HepG2 (cell line): ENCODE data around the gene LANCL2. TPM values are rescaled to one million over a fixed set of nuclear protein-coding genes. Genes with fewer than 3 reads are reported as not detected.
A peak's percentile ranks its signal among the peaks of the same experiment; 100 is the strongest.

Experiments
- ATAC-seq: fragments of 200-7000 bp; cut with Tn5 transposase; 3 replicates; pipeline ENCODE4 v1.9.1; 2020; ENCODE audit warnings: mild to moderate bottlenecking, moderate library complexity
- BruUV-seq: library from RNA; stranded (reverse); fragments of 400-500 nt; replicated peaks from 2 replicates; lab custom pipeline; 2021; lab: Mats Ljungman, UMichigan
- CTCF ChIA-PET: fragments of 300-600 bp; formaldehyde crosslinking; extraction: SDS; loops from one replicate; lab custom pipeline; 2021; ENCODE audit warnings: low total read pairs, inconsistent platforms, low intra/inter-chr PET ratio; lab: Yijun Ruan, JAX
- POLR2A ChIA-PET: fragments of 350-600 bp; sonication (Branson Sonifier 250); formaldehyde crosslinking; loops from one replicate; lab custom pipeline; 2020; ENCODE audit warnings: antibody characterized with exemption, inconsistent platforms; lab: Yijun Ruan, JAX
- DNase-seq: peaks from one replicate; pipeline ENCODE4 v3.0.0-alpha.2; 2015; ENCODE audit warnings: low spot score
- FAIRE-seq: peaks from 3 replicates; lab custom pipeline; 2011; peaks lifted over from hg19 to GRCh38; lab: Jason Lieb, UNC
- H2AFZ ChIP-seq: one replicate; pipeline ENCODE4 v1.6.1; 2011; ENCODE audit warnings: low read length, inconsistent platforms
- H3K27ac ChIP-seq: fragments of 300-600 bp; 3 replicates; pipeline ENCODE4 v1.8.0; 2011; ENCODE audit warnings: mixed run types, mild to moderate bottlenecking, mixed read lengths, low read length, inconsistent platforms; ENCODE audit not compliant: insufficient read depth; ENCODE audit errors: extremely low read length
- H3K27me3 ChIP-seq, 2 experiments: fragments of 200-600 bp in 1 of 2; 2 replicates in 1 of 2; 3 replicates in 1 of 2; pipeline versions ENCODE4 v1.6.0 to v1.8.0; 2011; ENCODE audit warnings: low read length in 2 of 2, mild to moderate bottlenecking in 2 of 2, moderate library complexity in 2 of 2, inconsistent platforms in 1 of 2; ENCODE audit not compliant: insufficient read depth in 2 of 2, control insufficient read depth in 1 of 2
- H3K36me3 ChIP-seq, 2 experiments: fragments of 200-600 bp in 1 of 2; replicated peaks in 1 of 2; 2 replicates in 1 of 2; 3 replicates in 1 of 2; pipeline versions ENCODE4 v1.5.1 to v1.8.0; 2011; ENCODE audit warnings: low read length in 2 of 2, inconsistent platforms in 1 of 2; ENCODE audit not compliant: insufficient read depth in 2 of 2, control insufficient read depth in 1 of 2
- H3K4me1 ChIP-seq: 2 replicates; pipeline ENCODE4 v1.5.1; 2012; ENCODE audit warnings: low read length, inconsistent platforms; ENCODE audit not compliant: insufficient read depth
- H3K4me2 ChIP-seq: 2 replicates; pipeline ENCODE4 v1.6.0; 2011; ENCODE audit warnings: low read depth, low read length, inconsistent platforms
- H3K4me3 ChIP-seq, 3 experiments: fragments of 200-600 bp in 1 of 3; sonication (generic), shearing (Covaris generic) in 1 of 3; replicated peaks in 1 of 3; 2 replicates each; pipeline ENCODE4 v1.5.1; 2011 to 2016; ENCODE audit warnings: low read length in 3 of 3, inconsistent platforms in 2 of 3, low read depth in 2 of 3, mild to moderate bottlenecking in 2 of 3, control low read depth in 1 of 3, mixed read lengths in 1 of 3; ENCODE audit not compliant: insufficient read depth in 1 of 3
- H3K79me2 ChIP-seq: one replicate; pipeline ENCODE4 v1.6.1; 2011; ENCODE audit warnings: low read length, inconsistent platforms; ENCODE audit not compliant: insufficient read depth
- H3K9ac ChIP-seq: 2 replicates; pipeline ENCODE4 v1.6.0; 2011; ENCODE audit warnings: mild to moderate bottlenecking, low read depth, low read length, inconsistent platforms; ENCODE audit not compliant: insufficient read depth
- H3K9me3 ChIP-seq: 2 replicates; pipeline ENCODE4 v1.5.1; 2012; ENCODE audit warnings: mild to moderate bottlenecking, low read length
- H4K20me1 ChIP-seq: 2 replicates; pipeline ENCODE4 v1.6.0; 2011; ENCODE audit warnings: inconsistent platforms, mild to moderate bottlenecking, low read length, moderate library complexity; ENCODE audit not compliant: insufficient read depth
- AGO1 ChIP-seq: fragments of 200-400 bp; formaldehyde crosslinking; IDR thresholded peaks from 2 replicates; pipeline ENCODE4 v1.6.1; 2017; ENCODE audit warnings: mild to moderate bottlenecking, low read depth, low read length, moderate library complexity; ENCODE audit not compliant: poor library complexity, severe bottlenecking
- ATF7-NPFF ChIP-seq: sonication (generic); formaldehyde crosslinking; IDR thresholded peaks from 2 replicates; pipeline ENCODE4 v1.8.1; 2023; ENCODE audit warnings: mild to moderate bottlenecking, low read depth, missing genetic modification reagents, moderate library complexity
- HES4 ChIP-seq: sonication (generic); formaldehyde crosslinking; IDR thresholded peaks from 2 replicates; pipeline ENCODE4 v1.9.0; 2021; ENCODE audit warnings: mild to moderate bottlenecking, missing genetic modification reagents, borderline replicate concordance
- HMG20B ChIP-seq: conservative IDR thresholded peaks from 2 replicates; pipeline ENCODE4 v1.6.1; 2016; ENCODE audit warnings: missing genetic modification reagents, missing compliant biosample characterization
- KLF6 ChIP-seq: IDR thresholded peaks from 2 replicates; pipeline ENCODE4 v1.8.0; 2016; ENCODE audit warnings: missing biosample characterization, missing genetic modification reagents
- SATB2 ChIP-seq: sonication (generic); formaldehyde crosslinking; IDR thresholded peaks from 2 replicates; pipeline ENCODE4 v1.5.0; 2020; ENCODE audit warnings: missing genetic modification reagents
- SUZ12 ChIP-seq: fragments of 150-350 bp; IDR thresholded peaks from 2 replicates; pipeline ENCODE4 v1.6.1; 2014; ENCODE audit warnings: low read depth, low read length
- ZBTB7B ChIP-seq: sonication (generic); formaldehyde crosslinking; IDR thresholded peaks from 2 replicates; pipeline ENCODE4 v1.4.0; 2020; ENCODE audit warnings: missing genetic modification reagents
- WGBS: methylation state at CpG from one replicate; pipeline ENCODE4 v1.1.6; 2017; ENCODE audit warnings: low lambda C conversion rate; 5-methylcytosine and 5-hydroxymethylcytosine counted together
- in situ Hi-C: cut with HindIII; loops from 2 replicates; pipeline ENCODE4 v1.10.0; 2017; ENCODE audit warnings: low pct_unique_long_range_greater_than_20kb; ENCODE audit not compliant: extremely low pct_ligation_motif_present
- intact Hi-C: fragments of 100-400 bp; cut with micrococcal nuclease; formaldehyde crosslinking; loops from one replicate; pipeline ENCODE4 v1.10.0; 2022; ENCODE audit not compliant: unreplicated experiment
- polyA plus RNA-seq, 8 experiments: library from polyadenylated mRNA; depleted of rRNA in 3 of 8; stranded (reverse) in 7 of 8; unstranded in 1 of 8; fragments of >200 nt; fragmentation: Illumina TruSeq in 4 of 8; extraction: Trizol in 4 of 8; gene quantifications; 2 replicates each; pipeline versions ENCODE4 v1.2.1 to v1.2.3, GENCODE V29; 2011 to 2016; ENCODE audit warnings: low read depth in 4 of 8, missing spikeins in 1 of 8, mixed read lengths in 1 of 8; ENCODE audit not compliant: insufficient read depth in 1 of 8
- total RNA-seq, 5 experiments: library from RNA; depleted of rRNA; stranded (reverse); fragments of >200 nt; fragmentation: Illumina TruSeq; extraction: Trizol; gene quantifications; 2 replicates each; pipeline ENCODE4 v1.2.3, GENCODE V29; 2016; ENCODE audit warnings: low read depth in 1 of 5
- TF ChIP-seq, protein P1 (sequence below): IDR thresholded peaks from 2 replicates; pipeline ENCODE4 v1.6.1; 2016; ENCODE audit warnings: control low read depth
- TF ChIP-seq, protein P2 (sequence below): sonication (generic); formaldehyde crosslinking; IDR thresholded peaks from 2 replicates; pipeline ENCODE4 v1.5.1; 2020; ENCODE audit warnings: mild to moderate bottlenecking, missing genetic modification reagents, moderate library complexity
- TF ChIP-seq, protein P3 (sequence below): sonication (generic); formaldehyde crosslinking; IDR thresholded peaks from 2 replicates; pipeline ENCODE4 v1.8.0; 2022; ENCODE audit warnings: missing genetic modification reagents, mild to moderate bottlenecking, borderline replicate concordance
- TF ChIP-seq, protein P4 (sequence below): sonication (generic); formaldehyde crosslinking; conservative IDR thresholded peaks from 2 replicates; pipeline ENCODE4 v1.4.0; 2020; ENCODE audit warnings: missing genetic modification reagents

Gene LANCL2
- total and polyA plus RNA-seq, 2 of the 13 experiments (the other 11 are each of a cell fraction or from before 2014, with no cell fraction given): 10.0 to 13.8 TPM

DNA sequence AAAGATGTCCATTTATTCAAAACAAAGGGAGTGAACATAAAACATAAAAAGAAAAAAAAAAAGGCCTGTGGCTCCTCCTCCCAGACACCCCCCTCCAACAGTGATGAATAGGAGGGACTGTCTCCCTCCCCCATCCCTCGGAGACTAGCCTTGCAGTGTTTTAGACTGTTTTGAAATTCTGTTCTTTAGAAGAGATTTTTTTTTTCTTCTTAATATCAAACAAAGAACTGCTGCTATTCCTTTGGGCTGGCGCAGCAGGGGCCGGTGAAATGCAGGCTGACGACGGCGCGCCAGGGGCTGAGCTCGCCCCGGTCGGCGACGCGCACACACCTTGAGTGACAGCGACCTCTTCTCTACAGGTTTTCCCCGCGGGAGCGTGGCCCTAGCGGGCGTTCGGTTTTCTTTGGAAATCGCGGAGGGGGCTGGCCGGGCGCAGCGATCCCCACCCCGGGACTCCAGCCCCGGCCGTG is at the start of gene LANCL2 (continued):
- TF ChIP-seq KLF6 (CRISPR knock-in tag): no peak
- TF ChIP-seq, protein P1, sequence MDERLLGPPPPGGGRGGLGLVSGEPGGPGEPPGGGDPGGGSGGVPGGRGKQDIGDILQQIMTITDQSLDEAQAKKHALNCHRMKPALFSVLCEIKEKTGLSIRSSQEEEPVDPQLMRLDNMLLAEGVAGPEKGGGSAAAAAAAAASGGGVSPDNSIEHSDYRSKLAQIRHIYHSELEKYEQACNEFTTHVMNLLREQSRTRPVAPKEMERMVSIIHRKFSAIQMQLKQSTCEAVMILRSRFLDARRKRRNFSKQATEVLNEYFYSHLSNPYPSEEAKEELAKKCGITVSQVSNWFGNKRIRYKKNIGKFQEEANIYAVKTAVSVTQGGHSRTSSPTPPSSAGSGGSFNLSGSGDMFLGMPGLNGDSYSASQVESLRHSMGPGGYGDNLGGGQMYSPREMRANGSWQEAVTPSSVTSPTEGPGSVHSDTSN (CRISPR knock-in tag): peak; percentile 60
- 0 out of 2 replicates have a peak, but pooled peaks have one; percentile 15 for TF ChIP-seq ZBTB7B (CRISPR knock-in tag)
- TF ChIP-seq HMG20B (CRISPR knock-in tag): 0 out of 2 replicates have a peak, but pooled peaks have one; percentile 4
- TF ChIP-seq AGO1: peak; percentile 11
- TF ChIP-seq HES4 (CRISPR knock-in tag): 0 out of 2 replicates have a peak, but pooled peaks have one; percentile 5

DNA sequence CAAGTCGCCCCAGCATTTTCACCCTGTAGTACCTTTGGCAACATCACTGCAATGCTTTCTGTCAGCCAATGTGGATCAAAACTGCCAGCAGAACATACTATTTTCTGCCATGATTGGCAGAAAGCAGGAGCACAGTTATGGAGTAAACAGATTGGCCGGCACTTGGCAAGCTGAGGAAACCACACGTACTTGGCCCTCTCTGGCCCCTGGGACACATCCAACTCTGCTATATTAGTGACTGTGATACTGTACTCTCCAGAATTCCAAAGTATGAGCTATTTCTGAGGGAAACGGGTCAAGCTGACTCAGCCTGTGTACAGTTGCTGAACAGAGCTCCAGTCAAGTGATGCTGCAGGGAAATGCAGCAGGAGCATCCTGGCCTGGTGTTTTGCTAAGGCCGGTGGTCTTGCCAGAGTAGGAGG is 39.8 kb upstream of the LANCL2 start:
- ATAC-seq (no peak), FAIRE-seq (no peak)
- Histone ChIP-seq H4K20me1 (no peaks in the 10 kb centered on the region), H3K27ac (no peak overlapping the region), H3K4me1 (no peaks in the 10 kb centered on the region), H3K36me3 (no peaks in the 10 kb centered on the region)
- BruUV-seq: no TSS peak
- CTCF ChIA-PET: no interaction called here
- TF ChIP-seq SATB2 (CRISPR knock-in tag) (no peak), SUZ12 (no peak), ATF7-NPFF (no peak)
- TF ChIP-seq, protein P2, sequence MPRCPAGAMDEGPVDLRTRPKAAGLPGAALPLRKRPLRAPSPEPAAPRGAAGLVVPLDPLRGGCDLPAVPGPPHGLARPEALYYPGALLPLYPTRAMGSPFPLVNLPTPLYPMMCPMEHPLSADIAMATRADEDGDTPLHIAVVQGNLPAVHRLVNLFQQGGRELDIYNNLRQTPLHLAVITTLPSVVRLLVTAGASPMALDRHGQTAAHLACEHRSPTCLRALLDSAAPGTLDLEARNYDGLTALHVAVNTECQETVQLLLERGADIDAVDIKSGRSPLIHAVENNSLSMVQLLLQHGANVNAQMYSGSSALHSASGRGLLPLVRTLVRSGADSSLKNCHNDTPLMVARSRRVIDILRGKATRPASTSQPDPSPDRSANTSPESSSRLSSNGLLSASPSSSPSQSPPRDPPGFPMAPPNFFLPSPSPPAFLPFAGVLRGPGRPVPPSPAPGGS: no peak
- TF ChIP-seq, protein P3, sequence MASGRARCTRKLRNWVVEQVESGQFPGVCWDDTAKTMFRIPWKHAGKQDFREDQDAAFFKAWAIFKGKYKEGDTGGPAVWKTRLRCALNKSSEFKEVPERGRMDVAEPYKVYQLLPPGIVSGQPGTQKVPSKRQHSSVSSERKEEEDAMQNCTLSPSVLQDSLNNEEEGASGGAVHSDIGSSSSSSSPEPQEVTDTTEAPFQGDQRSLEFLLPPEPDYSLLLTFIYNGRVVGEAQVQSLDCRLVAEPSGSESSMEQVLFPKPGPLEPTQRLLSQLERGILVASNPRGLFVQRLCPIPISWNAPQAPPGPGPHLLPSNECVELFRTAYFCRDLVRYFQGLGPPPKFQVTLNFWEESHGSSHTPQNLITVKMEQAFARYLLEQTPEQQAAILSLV (CRISPR knock-in tag): no peak
- TF ChIP-seq, protein P4, sequence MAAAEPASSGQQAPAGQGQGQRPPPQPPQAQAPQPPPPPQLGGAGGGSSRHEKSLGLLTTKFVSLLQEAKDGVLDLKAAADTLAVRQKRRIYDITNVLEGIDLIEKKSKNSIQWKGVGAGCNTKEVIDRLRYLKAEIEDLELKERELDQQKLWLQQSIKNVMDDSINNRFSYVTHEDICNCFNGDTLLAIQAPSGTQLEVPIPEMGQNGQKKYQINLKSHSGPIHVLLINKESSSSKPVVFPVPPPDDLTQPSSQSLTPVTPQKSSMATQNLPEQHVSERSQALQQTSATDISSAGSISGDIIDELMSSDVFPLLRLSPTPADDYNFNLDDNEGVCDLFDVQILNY (CRISPR knock-in tag): no peak
- TF ChIP-seq, all 625 proteins: peak for 0
- Histone ChIP-seq H3K4me3 (no peak overlapping the region), H2AFZ (no peak overlapping the region), H3K79me2 (no peaks in the 10 kb centered on the region), H3K9ac (no peak overlapping the region), H3K4me2 (no peak overlapping the region), H3K27me3 (peaks cover 1 to 16% of the 10 kb centered on the region in 2 experiments; a peak in 2 of 5 replicates), H3K9me3 (no peaks in the 10 kb centered on the region)
- DNase-seq: no peak
- 7% methylated on average over 3 of the region's 5 CpGs for WGBS
- POLR2A ChIA-PET: no interaction called here
- in situ Hi-C loops: no loop called here
- intact Hi-C loops: no loop called here
